ENCODE data around the gene PRLHR.

PRLHR gene

GRCh38 chr10:118563373-118563890 lies 32.0 kb downstream of the PRLHR start:
- DNase-seq (ENCODE audit: low read depth in 2 of 2) = no peak

- DNase-seq (ENCODE audit: low read depth in 2 of 2) = no peak
Measured at GRCh38 chr10:118562851-118563250, 32.6 kb downstream of the PRLHR start.

GRCh38 chr10:118557946-118558345 lies 37.5 kb downstream of the PRLHR start:
- no peak for DNase-seq (ENCODE audit: low read depth in 2 of 2)

GRCh38 chr10:118551535-118552100 lies 43.8 kb downstream of the PRLHR start:
- no peak for DNase-seq (ENCODE audit: low read depth in 2 of 2)

DNA sequence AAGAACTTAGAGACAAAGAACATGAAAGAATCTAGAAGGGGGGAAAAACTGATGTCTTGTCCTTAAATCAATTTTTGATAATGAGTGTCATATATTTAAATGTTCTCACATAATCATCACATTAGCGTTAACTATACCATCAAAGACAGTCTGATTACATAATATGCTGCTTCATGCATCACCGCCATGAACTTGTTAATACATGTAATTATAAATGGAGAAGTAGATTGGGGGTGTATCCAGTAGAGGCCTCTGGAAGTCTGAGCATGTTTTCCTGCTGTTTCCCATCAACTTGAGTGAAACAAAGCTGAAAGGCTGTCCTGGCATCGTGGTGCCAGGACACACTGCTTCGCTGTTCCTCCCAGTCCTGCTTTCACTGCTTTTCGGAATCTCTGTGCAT lies 48.2 kb downstream of the PRLHR start:
- DNase-seq (ENCODE audit: low read depth in 2 of 2) = no peak

- no peak for DNase-seq (ENCODE audit: low read depth in 2 of 2)
Measured at GRCh38 chr10:118546479-118546878, 49.0 kb downstream of the PRLHR start.

- DNase-seq (ENCODE audit: low read depth in 2 of 2) = no peak
Measured at GRCh38 chr10:118545381-118545780, 50.1 kb downstream of the PRLHR start.

- DNase-seq (ENCODE audit: low read depth in 2 of 2) = no peak
Measured at GRCh38 chr10:118544401-118544948, 51.0 kb downstream of the PRLHR start.

GRCh38 chr10:118543714-118544400 lies 51.6 kb downstream of the PRLHR start:
- DNase-seq (ENCODE audit: low read depth in 2 of 2) = peak; percentile 15 to 37

GRCh38 chr10:118542745-118543144 lies 52.7 kb downstream of the PRLHR start:
- DNase-seq (ENCODE audit: low read depth in 2 of 2) = no peak

- no peak for DNase-seq (ENCODE audit: low read depth in 2 of 2)
Measured at GRCh38 chr10:118542205-118542604, 53.2 kb downstream of the PRLHR start.

GRCh38 chr10:118541718-118542117 lies 53.7 kb downstream of the PRLHR start:
- no peak for DNase-seq (ENCODE audit: low read depth in 2 of 2)
